Heart left ventricle (tissue), 13 donors: ENCODE results near the gene GOT1.

Experiments used
- POLR2A ChIP-seq, 2 donors: fragments of 450-650 bp; IDR thresholded peaks; one replicate each; pipeline ENCODE4 v1.6.1; 2017; ENCODE audit warnings: antibody characterized with exemption in 2 of 2, mild to moderate bottlenecking in 2 of 2, moderate library complexity in 2 of 2
- TF ChIP-seq, protein P1 (sequence below), 12 donors: fragments of 200-600 bp; sonication (generic) in 4 of 12; IDR thresholded peaks; one replicate each; pipeline versions ENCODE4 v1.5.0 to v1.8.0; 2018 to 2022; ENCODE audit warnings: antibody characterized with exemption in 12 of 12, mild to moderate bottlenecking in 5 of 12
- donor health status: ischemic (EF 13 %, LVEDD 7.1; RV severe dilation, severe dysfunction).
- donor health status: DM: no; HTN: yes; CAD: no.
- donor health status: DM: no; HTN: no; CAD: no.
- donor health status: ischemic (EF 25% LVEDD 6.9; RV normal size, moderate dysfunction).
- donor health status: ischemic (EF 25% LVEDD 5.7; RV mildly dilated, moderate dysfunction).
- donor health status: ischemic (EF 35%, LVEDD 5.7; RV mildly dilated, moderate dysfunction).
- donor health status: nonischemic (EF 11% LVEDD 7.7; RV severe dilation, severe dysfunction).
- donor health status: DM: yes; HTN: yes; CAD: no.
- donor health status: PGD.
- donor health status: ischemic (EF 29% LVEDD 5.4; RV normal size, mild dysfunction).
- donor health status: nonischemic (EF 23%, LVEDD 6.1; RV moderate dilation, normal function).

DNA sequence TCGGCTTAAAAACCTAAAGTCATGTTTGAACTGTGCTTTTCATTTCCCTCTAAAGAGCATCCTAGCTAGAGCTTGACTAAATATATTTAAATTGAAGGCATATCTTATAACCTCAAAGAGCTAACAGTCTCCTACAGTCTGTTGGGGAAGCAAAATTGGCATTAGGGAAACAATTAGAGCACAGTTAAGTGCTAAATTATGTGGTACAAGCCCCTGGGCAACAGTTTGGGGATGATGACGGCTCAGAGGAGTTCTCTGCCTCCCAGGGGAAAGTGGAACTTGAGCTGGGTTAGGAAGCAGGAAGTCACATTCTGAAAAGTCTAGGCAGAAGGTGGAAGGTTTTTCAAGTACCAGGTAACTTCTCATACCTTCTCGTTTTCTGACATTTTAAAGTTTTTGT is 18.6 kb upstream of the GOT1 start:
- TF ChIP-seq, protein P1, sequence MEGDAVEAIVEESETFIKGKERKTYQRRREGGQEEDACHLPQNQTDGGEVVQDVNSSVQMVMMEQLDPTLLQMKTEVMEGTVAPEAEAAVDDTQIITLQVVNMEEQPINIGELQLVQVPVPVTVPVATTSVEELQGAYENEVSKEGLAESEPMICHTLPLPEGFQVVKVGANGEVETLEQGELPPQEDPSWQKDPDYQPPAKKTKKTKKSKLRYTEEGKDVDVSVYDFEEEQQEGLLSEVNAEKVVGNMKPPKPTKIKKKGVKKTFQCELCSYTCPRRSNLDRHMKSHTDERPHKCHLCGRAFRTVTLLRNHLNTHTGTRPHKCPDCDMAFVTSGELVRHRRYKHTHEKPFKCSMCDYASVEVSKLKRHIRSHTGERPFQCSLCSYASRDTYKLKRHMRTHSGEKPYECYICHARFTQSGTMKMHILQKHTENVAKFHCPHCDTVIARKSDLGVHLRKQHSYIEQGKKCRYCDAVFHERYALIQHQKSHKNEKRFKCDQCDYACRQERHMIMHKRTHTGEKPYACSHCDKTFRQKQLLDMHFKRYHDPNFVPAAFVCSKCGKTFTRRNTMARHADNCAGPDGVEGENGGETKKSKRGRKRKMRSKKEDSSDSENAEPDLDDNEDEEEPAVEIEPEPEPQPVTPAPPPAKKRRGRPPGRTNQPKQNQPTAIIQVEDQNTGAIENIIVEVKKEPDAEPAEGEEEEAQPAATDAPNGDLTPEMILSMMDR (IDR thresholded peaks at IDR 0.05) = no peak
- no peak for TF ChIP-seq POLR2A (IDR thresholded peaks at IDR 0.05)
